Osteoblast (primary cell): ENCODE data around the gene ZNF23. TPM values are rescaled to one million over a fixed set of nuclear protein-coding genes. Genes with fewer than 3 reads are reported as not detected.
A peak's percentile ranks its signal among the peaks of the same experiment; 100 is the strongest.

Experiments used
- DNase-seq: peaks from one replicate; pipeline ENCODE4 v3.0.0; 2011; ENCODE audit warnings: low spot score, mixed read lengths; ENCODE audit not compliant: insufficient read length; ENCODE audit errors: missing footprints
- H2AFZ ChIP-seq: 2 replicates; pipeline ENCODE4 v1.6.0; 2011; ENCODE audit warnings: mild to moderate bottlenecking, low read length
- H3K27ac ChIP-seq: 2 replicates; pipeline ENCODE4 v1.5.1; 2011; ENCODE audit warnings: mild to moderate bottlenecking, low read depth, low read length, moderate library complexity
- H3K27me3 ChIP-seq: 2 replicates; pipeline ENCODE4 v1.6.0; 2012; ENCODE audit warnings: mild to moderate bottlenecking, control low read depth, inconsistent platforms, low read length, moderate library complexity; ENCODE audit not compliant: insufficient read depth
- H3K36me3 ChIP-seq: 2 replicates; pipeline ENCODE4 v1.5.1; 2011; ENCODE audit warnings: mild to moderate bottlenecking, low read length, control low read depth, moderate library complexity; ENCODE audit not compliant: insufficient read depth
- H3K4me1 ChIP-seq: 2 replicates; pipeline ENCODE4 v1.5.1; 2011; ENCODE audit warnings: mild to moderate bottlenecking, low read length, control low read depth, moderate library complexity; ENCODE audit not compliant: insufficient read depth
- H3K4me2 ChIP-seq: 2 replicates; pipeline ENCODE4 v1.6.0; 2011; ENCODE audit warnings: mild to moderate bottlenecking, low read length; ENCODE audit not compliant: insufficient read depth
- H3K4me3 ChIP-seq: fragments of 200-600 bp; sonication (generic); 3 replicates; pipeline ENCODE4 v1.5.1; 2012; ENCODE audit warnings: mild to moderate bottlenecking, low read length, inconsistent platforms; ENCODE audit not compliant: insufficient read depth
- H3K79me2 ChIP-seq: 2 replicates; pipeline ENCODE4 v1.6.0; 2012; ENCODE audit warnings: mild to moderate bottlenecking, low read length, control low read depth, inconsistent platforms; ENCODE audit not compliant: insufficient read depth
- H3K9me3 ChIP-seq: 2 replicates; pipeline ENCODE4 v1.5.1; 2011; ENCODE audit warnings: low read depth, low read length, control low read depth
- H4K20me1 ChIP-seq: 2 replicates; pipeline ENCODE4 v1.6.0; 2012; ENCODE audit warnings: mild to moderate bottlenecking, low read length, control low read depth; ENCODE audit not compliant: insufficient read depth
- total RNA-seq: library from RNA; depleted of rRNA; stranded (reverse); fragments of >200 nt; gene quantifications from 2 replicates; pipeline ENCODE4 v1.2.3, GENCODE V29; 2012
- TF ChIP-seq, protein P1 (sequence below): IDR thresholded peaks from 2 replicates; pipeline ENCODE4 v1.5.1; 2011; ENCODE audit warnings: mild to moderate bottlenecking, low read depth, low read length, moderate library complexity; ENCODE audit errors: extremely low read depth

Gene ZNF23
- total RNA-seq, 1 donor = 9.8 TPM

GRCh38 chr16:71404364-71404763 is 57.7 kb downstream of the ZNF23 start:
- Histone ChIP-seq H4K20me1 (no peaks in the 10 kb centered on the region), H3K27ac (no peak overlapping the region), H3K4me2 (no peak overlapping the region), H3K4me3 (no peak overlapping the region), H3K27me3 (peaks cover 7% of the 10 kb centered on the region), H3K79me2 (no peaks in the 10 kb centered on the region), H2AFZ (no peak overlapping the region), H3K4me1 (no peaks in the 10 kb centered on the region), H3K9me3 (peaks cover 3% of the 10 kb centered on the region), H3K36me3 (no peaks in the 10 kb centered on the region)
- TF ChIP-seq, protein P1, sequence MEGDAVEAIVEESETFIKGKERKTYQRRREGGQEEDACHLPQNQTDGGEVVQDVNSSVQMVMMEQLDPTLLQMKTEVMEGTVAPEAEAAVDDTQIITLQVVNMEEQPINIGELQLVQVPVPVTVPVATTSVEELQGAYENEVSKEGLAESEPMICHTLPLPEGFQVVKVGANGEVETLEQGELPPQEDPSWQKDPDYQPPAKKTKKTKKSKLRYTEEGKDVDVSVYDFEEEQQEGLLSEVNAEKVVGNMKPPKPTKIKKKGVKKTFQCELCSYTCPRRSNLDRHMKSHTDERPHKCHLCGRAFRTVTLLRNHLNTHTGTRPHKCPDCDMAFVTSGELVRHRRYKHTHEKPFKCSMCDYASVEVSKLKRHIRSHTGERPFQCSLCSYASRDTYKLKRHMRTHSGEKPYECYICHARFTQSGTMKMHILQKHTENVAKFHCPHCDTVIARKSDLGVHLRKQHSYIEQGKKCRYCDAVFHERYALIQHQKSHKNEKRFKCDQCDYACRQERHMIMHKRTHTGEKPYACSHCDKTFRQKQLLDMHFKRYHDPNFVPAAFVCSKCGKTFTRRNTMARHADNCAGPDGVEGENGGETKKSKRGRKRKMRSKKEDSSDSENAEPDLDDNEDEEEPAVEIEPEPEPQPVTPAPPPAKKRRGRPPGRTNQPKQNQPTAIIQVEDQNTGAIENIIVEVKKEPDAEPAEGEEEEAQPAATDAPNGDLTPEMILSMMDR = no peak
- no peak for DNase-seq

DNA sequence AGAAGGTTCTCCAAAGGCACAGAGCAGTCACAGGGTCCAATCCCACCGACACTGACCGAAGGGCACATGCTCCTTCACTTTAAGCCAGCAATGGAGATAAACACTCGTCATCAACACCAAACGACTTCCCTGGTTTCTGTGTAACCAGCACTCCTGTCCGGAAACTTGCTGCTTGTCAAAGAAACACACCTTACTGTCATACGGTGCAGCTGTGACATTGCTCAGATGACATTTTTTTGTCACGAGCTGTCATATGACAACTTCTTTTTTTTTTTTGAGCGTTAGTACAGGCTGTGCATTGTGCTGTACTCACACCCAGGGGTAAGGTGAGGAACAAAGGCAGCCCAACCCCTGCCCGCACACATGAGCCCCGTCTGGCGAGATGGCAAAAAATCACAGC is 59.4 kb downstream of the ZNF23 start:
- peaks cover 3% of the 10 kb centered on the region for H3K9me3 ChIP-seq
- no peaks in the 10 kb centered on the region for H3K36me3 ChIP-seq
- no peak overlapping the region for H3K27ac ChIP-seq
- H3K79me2 ChIP-seq = no peaks in the 10 kb centered on the region
- no peak overlapping the region for H3K4me2 ChIP-seq
- DNase-seq = no peak
- H4K20me1 ChIP-seq = no peaks in the 10 kb centered on the region
- TF ChIP-seq, protein P1 = no peak
- no peaks in the 10 kb centered on the region for H3K4me1 ChIP-seq
- H2AFZ ChIP-seq = no peak overlapping the region
- H3K4me3 ChIP-seq = no peak overlapping the region
- no peaks in the 10 kb centered on the region for H3K27me3 ChIP-seq

- TF ChIP-seq, protein P1 = no peak
- H3K4me3 ChIP-seq = no peak overlapping the region
- H2AFZ ChIP-seq = no peak overlapping the region
- no peaks in the 10 kb centered on the region for H3K4me1 ChIP-seq
- no peaks in the 10 kb centered on the region for H4K20me1 ChIP-seq
- no peaks in the 10 kb centered on the region for H3K79me2 ChIP-seq
- H3K27ac ChIP-seq = no peak overlapping the region
- peak; percentile 65 for DNase-seq
- no peaks in the 10 kb centered on the region for H3K27me3 ChIP-seq
- H3K9me3 ChIP-seq = peaks cover 3% of the 10 kb centered on the region
- no peaks in the 10 kb centered on the region for H3K36me3 ChIP-seq
- no peak overlapping the region for H3K4me2 ChIP-seq
These were observed 60.0 kb downstream of the ZNF23 start for GRCh38 chr16:71402007-71402406.

- H3K4me2 ChIP-seq = no peak overlapping the region
- no peaks in the 10 kb centered on the region for H3K36me3 ChIP-seq
- H3K27ac ChIP-seq = no peak overlapping the region
- H3K9me3 ChIP-seq = peaks cover 3% of the 10 kb centered on the region
- no peaks in the 10 kb centered on the region for H4K20me1 ChIP-seq
- H3K4me1 ChIP-seq = no peaks in the 10 kb centered on the region
- no peak overlapping the region for H3K4me3 ChIP-seq
- no peaks in the 10 kb centered on the region for H3K79me2 ChIP-seq
- DNase-seq = no peak
- no peak overlapping the region for H2AFZ ChIP-seq
- TF ChIP-seq, protein P1 = no peak
- no peaks in the 10 kb centered on the region for H3K27me3 ChIP-seq
These were observed 62.1 kb downstream of the ZNF23 start for GRCh38 chr16:71399801-71400563.

Other genes with a start within 250 kb of the ZNF23 start
- 2.9 and 3.2 TPM in 2 replicates for gene HYDIN, start 231.5 kb downstream of the ZNF23 start, total RNA-seq
- gene CMTR2, start 172.8 kb downstream of the ZNF23 start, total RNA-seq = 37.1 and 39.1 TPM in 2 replicates
- 1.1 and 2.4 TPM in 2 replicates for gene CALB2, start 103.5 kb downstream of the ZNF23 start, total RNA-seq
- gene TLE7, start 20.2 kb downstream of the ZNF23 start, total RNA-seq = not detected in 2 replicates
- 6.2 and 6.5 TPM in 2 replicates for gene ZNF19, start 27.1 kb upstream of the ZNF23 start, total RNA-seq
- gene CHST4, start 64.2 kb upstream of the ZNF23 start, total RNA-seq = not detected in 2 replicates
- under 0.01 TPM in 1 of 2 replicates, not detected in the other for gene TAT, start 114.8 kb upstream of the ZNF23 start, total RNA-seq
- 0.36 and 0.88 TPM in 2 replicates for gene MARVELD3, start 163.9 kb upstream of the ZNF23 start, total RNA-seq